AG09319 (cell line): ENCODE data around the gene HYLS1.

ENCODE experiments used
- DNase-seq: peaks from one replicate; pipeline ENCODE4 v3.0.0-alpha.2; 2010; ENCODE audit warnings: low read depth; ENCODE audit errors: extremely low read depth
- TF ChIP-seq, protein P1 (sequence below): IDR thresholded peaks from 2 replicates; pipeline ENCODE4 v1.5.1; 2011; ENCODE audit warnings: low read depth, mild to moderate bottlenecking, inconsistent platforms, low read length, moderate library complexity

HYLS1 gene

DNA sequence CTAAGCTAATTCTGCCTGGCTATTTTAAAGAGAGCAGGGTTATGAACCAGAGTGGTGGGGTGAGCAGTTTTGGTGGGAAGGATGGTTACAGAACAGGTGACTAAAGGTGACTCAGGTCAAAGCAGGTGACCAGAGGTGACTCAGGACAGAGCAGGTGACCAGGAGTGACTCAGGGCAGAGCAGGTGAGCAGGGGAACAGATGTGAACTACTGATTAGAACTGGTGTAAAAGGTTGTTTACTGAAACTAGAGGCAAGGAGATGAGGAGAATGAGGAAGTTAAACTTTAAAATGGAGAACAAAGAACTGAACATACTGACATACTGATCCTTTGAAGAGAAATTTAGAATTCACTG is 15.4 kb upstream of the HYLS1 start:
- TF ChIP-seq, protein P1, sequence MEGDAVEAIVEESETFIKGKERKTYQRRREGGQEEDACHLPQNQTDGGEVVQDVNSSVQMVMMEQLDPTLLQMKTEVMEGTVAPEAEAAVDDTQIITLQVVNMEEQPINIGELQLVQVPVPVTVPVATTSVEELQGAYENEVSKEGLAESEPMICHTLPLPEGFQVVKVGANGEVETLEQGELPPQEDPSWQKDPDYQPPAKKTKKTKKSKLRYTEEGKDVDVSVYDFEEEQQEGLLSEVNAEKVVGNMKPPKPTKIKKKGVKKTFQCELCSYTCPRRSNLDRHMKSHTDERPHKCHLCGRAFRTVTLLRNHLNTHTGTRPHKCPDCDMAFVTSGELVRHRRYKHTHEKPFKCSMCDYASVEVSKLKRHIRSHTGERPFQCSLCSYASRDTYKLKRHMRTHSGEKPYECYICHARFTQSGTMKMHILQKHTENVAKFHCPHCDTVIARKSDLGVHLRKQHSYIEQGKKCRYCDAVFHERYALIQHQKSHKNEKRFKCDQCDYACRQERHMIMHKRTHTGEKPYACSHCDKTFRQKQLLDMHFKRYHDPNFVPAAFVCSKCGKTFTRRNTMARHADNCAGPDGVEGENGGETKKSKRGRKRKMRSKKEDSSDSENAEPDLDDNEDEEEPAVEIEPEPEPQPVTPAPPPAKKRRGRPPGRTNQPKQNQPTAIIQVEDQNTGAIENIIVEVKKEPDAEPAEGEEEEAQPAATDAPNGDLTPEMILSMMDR, result no peak
- no peak for DNase-seq

DNA sequence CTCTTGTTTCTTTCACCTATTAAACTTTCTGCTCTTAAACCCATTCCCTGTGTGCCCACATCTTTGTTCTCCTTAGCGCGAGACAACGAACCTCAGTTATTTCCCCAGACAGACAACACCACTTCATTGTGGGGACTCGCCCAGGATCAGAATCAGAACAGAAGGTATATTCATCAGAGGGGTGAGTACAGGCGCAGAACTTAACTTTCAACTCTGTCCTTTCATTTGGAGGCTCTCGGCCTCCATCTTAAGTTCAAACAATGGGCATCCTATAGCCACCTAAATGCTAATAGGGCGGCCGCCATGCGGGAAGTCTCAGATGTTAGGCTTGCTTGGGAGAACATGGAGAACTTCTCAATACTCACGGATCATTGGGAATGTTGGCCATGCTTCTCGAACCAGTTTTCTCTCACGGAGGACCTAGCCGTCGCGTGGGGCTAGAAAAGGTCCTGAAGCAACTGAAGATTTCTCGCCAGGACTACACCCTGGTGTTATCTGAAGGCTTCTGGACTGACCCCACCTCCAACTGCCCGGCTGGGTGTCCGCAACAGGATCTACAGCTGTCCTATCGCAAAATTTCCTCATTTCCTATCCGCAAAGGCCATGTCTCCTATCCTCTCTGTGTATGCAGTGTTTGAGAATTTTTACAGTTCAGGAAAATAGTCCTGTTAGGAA is 13.4 kb upstream of the HYLS1 start:
- DNase-seq, result no peak
- TF ChIP-seq, protein P1, result no peak

DNA sequence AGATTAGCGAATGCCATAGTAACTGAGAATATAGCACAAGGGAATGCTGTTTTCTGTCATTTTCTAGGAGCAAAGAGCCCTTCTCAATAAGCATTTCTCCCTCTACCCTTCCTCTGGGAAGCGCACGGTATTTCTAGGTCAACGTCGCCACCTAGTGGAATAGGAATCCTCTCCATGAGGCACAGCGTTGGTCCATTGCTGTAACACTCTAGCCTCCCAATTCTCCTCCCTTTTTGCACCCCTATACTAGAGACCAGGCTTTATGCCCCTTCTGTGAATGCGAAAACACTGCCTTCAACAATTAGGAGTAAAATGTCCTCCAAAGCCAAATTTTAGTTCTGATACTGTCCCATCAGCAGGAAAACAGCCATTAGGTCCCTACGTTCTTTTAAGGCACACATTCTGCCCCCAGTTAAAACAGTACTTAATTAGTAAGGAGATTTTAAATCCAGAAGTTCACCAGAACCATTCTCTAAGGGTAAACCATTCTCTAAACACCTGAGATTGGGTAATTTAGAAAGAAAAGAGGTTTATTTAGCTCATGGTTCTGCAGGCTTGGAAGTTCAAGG is 12.8 kb upstream of the HYLS1 start:
- TF ChIP-seq, protein P1, result peak; percentile 88
- DNase-seq, result peak; percentile 20

DNA sequence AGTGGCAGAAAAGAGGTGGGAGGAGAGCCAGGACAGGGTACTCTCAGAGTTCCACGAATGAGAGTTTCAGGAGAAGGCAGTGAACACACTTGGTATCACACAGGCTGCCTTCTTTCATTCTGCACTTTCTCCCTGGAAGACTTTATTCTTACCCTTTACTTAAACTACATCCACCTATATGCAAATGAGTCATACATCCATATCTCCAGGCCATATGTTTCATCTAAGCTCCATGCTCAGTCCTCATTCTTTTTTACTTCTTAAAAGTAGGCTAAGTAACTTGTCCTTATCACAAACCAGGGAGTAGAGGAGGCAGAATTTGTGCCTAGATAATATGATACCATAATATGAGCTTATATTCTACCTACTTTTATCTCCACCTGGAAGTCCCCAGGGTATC is 6.2 kb upstream of the HYLS1 start:
- DNase-seq, result no peak
- TF ChIP-seq, protein P1, result no peak

DNA sequence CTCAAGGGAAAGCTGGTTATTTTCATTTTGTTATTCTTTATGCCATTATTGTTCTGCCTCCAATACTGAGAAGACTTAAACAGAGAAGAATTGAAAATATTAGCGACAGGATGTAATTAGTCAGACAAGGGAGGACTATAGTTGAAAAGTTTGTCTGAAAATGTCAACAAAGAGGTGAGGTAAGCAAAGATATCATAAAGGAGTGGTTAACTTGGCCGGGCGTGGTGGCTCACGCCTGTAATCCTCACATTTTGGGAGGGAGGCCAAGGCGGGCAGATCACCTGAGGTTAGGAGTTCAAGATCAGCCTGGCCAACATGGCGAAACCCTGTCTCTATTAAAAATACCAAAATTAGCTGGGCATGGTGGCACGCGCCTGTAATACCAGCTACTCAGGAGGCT is 4.1 kb upstream of the HYLS1 start:
- TF ChIP-seq, protein P1, result no peak
- no peak for DNase-seq

DNA sequence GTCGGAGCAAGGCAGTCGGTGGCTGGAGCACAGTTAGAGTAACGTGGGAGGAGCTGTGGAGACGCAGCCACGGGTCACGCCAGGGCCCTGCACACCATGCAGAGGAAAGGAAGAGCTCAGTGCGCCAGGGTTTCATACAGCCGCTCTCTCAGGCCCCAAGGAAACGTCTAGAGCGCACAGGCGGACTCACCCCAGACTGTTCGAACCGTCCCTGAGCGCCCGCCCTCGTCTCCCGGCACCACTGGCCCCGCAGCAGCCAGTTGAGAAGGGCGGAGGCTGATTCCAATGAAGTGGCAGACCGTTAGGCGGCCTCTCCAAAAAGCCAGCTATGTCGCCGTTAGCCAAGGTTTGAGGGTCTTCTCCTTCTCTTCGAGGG is 483 bp upstream of the HYLS1 start:
- no peak for DNase-seq
- TF ChIP-seq, protein P1, result no peak

DNA sequence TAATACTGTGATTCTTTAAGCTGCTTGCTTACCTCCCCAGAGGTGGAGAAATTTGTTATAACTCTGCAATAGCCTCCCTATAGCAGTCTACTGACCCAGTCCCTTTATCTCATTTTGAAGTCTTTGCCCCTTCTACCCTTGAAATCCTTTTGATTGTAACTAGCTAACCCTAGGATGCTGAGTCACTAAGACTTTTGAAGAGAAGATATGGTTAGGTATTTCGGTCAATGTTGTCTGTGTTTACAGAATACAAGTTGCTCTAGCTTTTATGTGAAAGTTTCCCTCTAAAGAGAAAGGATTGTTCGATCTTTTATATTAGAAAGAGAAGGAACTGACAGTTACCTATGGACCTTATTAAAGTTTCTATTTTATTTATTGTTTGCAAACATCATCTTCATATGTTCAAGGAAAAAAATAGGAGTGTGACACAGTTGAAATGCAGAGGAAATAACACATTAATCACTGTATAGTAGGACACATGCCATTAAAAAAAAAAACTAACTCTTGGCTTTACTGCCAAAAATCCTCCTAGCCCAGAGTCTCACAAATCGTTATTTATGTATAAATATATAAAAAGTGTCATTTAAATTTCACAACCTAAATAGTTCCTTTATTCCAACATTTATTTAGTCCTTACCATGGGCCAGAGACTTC is 3.1 kb downstream of the HYLS1 start:
- TF ChIP-seq, protein P1, result no peak
- no peak for DNase-seq
